IPS-15b (cell line): ENCODE measurements around the gene CDH13.

ENCODE experiments used
- H3K27me3 ChIP-seq: one replicate; pipeline ENCODE4 v1.6.1; 2013; ENCODE audit warnings: low read length; ENCODE audit not compliant: control insufficient read depth, insufficient read depth
- H3K36me3 ChIP-seq: one replicate; pipeline ENCODE4 v1.6.1; 2013; ENCODE audit warnings: low read length; ENCODE audit not compliant: control insufficient read depth, insufficient read depth
- H3K4me1 ChIP-seq: one replicate; pipeline ENCODE4 v1.6.1; 2013; ENCODE audit warnings: mild to moderate bottlenecking, low read length; ENCODE audit not compliant: control insufficient read depth, insufficient read depth
- H3K4me3 ChIP-seq: one replicate; pipeline ENCODE4 v1.5.1; 2013; ENCODE audit warnings: low read depth, low read length
- H3K9ac ChIP-seq: one replicate; pipeline ENCODE4 v1.6.1; 2013; ENCODE audit warnings: low read depth, mild to moderate bottlenecking, low read length
- H3K9me3 ChIP-seq: one replicate; pipeline ENCODE4 v1.6.1; 2013; ENCODE audit warnings: mild to moderate bottlenecking, low read length; ENCODE audit not compliant: control insufficient read depth, insufficient read depth

Gene CDH13

GRCh38 chr16:82732461-82732860 is 105.7 kb downstream of the CDH13 start:
- no peaks in the 10 kb centered on the region for H3K27me3 ChIP-seq
- no peaks in the 10 kb centered on the region for H3K36me3 ChIP-seq
- H3K9ac ChIP-seq = no peak overlapping the region
- H3K9me3 ChIP-seq = no peaks in the 10 kb centered on the region
- no peak overlapping the region for H3K4me3 ChIP-seq
- no peaks in the 10 kb centered on the region for H3K4me1 ChIP-seq

GRCh38 chr16:82735186-82735585 is 108.4 kb downstream of the CDH13 start:
- Histone ChIP-seq H3K9ac (no peak overlapping the region), H3K36me3 (no peaks in the 10 kb centered on the region), H3K4me3 (no peak overlapping the region), H3K9me3 (no peaks in the 10 kb centered on the region), H3K27me3 (no peaks in the 10 kb centered on the region), H3K4me1 (no peaks in the 10 kb centered on the region)

GRCh38 chr16:82735673-82736091 is 108.9 kb downstream of the CDH13 start:
- Histone ChIP-seq H3K4me3 (no peak overlapping the region), H3K9ac (no peak overlapping the region), H3K27me3 (no peaks in the 10 kb centered on the region), H3K36me3 (no peaks in the 10 kb centered on the region), H3K9me3 (no peaks in the 10 kb centered on the region), H3K4me1 (no peaks in the 10 kb centered on the region)

GRCh38 chr16:82736224-82736623 is 109.5 kb downstream of the CDH13 start:
- Histone ChIP-seq H3K4me3 (no peak overlapping the region), H3K36me3 (no peaks in the 10 kb centered on the region), H3K9ac (no peak overlapping the region), H3K4me1 (no peaks in the 10 kb centered on the region), H3K27me3 (no peaks in the 10 kb centered on the region), H3K9me3 (no peaks in the 10 kb centered on the region)

- H3K4me1 ChIP-seq = no peaks in the 10 kb centered on the region
Observed at GRCh38 chr16:82738699-82739098, 111.9 kb downstream of the CDH13 start.

GRCh38 chr16:82741073-82741615 is 114.4 kb downstream of the CDH13 start:
- no peaks in the 10 kb centered on the region for H3K9me3 ChIP-seq
- no peaks in the 10 kb centered on the region for H3K4me1 ChIP-seq
- no peaks in the 10 kb centered on the region for H3K27me3 ChIP-seq
- no peak overlapping the region for H3K9ac ChIP-seq
- no peak overlapping the region for H3K4me3 ChIP-seq
- H3K36me3 ChIP-seq = no peaks in the 10 kb centered on the region

More at GRCh38 chr16:82738699-82739098, 111.9 kb downstream of the CDH13 start:
- no peaks in the 10 kb centered on the region for H3K27me3 ChIP-seq
- H3K4me3 ChIP-seq = no peak overlapping the region
- no peak overlapping the region for H3K9ac ChIP-seq
- H3K36me3 ChIP-seq = no peaks in the 10 kb centered on the region
- H3K9me3 ChIP-seq = no peaks in the 10 kb centered on the region

GRCh38 chr16:82744958-82745357 is 118.2 kb downstream of the CDH13 start:
- Histone ChIP-seq H3K36me3 (no peaks in the 10 kb centered on the region), H3K9me3 (no peaks in the 10 kb centered on the region), H3K27me3 (no peaks in the 10 kb centered on the region)

GRCh38 chr16:82748026-82748425 is 121.3 kb downstream of the CDH13 start:
- Histone ChIP-seq H3K27me3 (no peaks in the 10 kb centered on the region), H3K9me3 (no peaks in the 10 kb centered on the region), H3K9ac (no peak overlapping the region), H3K4me3 (no peak overlapping the region), H3K4me1 (peaks cover 7% of the 10 kb centered on the region), H3K36me3 (no peaks in the 10 kb centered on the region)

More at GRCh38 chr16:82744958-82745357, 118.2 kb downstream of the CDH13 start:
- Histone ChIP-seq H3K4me3 (no peak overlapping the region), H3K4me1 (peaks cover 7% of the 10 kb centered on the region), H3K9ac (no peak overlapping the region)

- H3K27me3 ChIP-seq = no peaks in the 10 kb centered on the region
- no peak overlapping the region for H3K4me3 ChIP-seq
- no peaks in the 10 kb centered on the region for H3K36me3 ChIP-seq
- H3K9me3 ChIP-seq = no peaks in the 10 kb centered on the region
- peaks cover 7% of the 10 kb centered on the region for H3K4me1 ChIP-seq
- no peak overlapping the region for H3K9ac ChIP-seq
Observed at GRCh38 chr16:82750068-82750467, 123.3 kb downstream of the CDH13 start.

GRCh38 chr16:82751020-82751419 is 124.3 kb downstream of the CDH13 start:
- H3K27me3 ChIP-seq = no peaks in the 10 kb centered on the region
- H3K4me3 ChIP-seq = no peak overlapping the region
- H3K36me3 ChIP-seq = no peaks in the 10 kb centered on the region
- no peak overlapping the region for H3K9ac ChIP-seq
- no peaks in the 10 kb centered on the region for H3K9me3 ChIP-seq
- peaks cover 7% of the 10 kb centered on the region for H3K4me1 ChIP-seq

- Histone ChIP-seq H3K27me3 (no peaks in the 10 kb centered on the region), H3K36me3 (no peaks in the 10 kb centered on the region), H3K9me3 (no peaks in the 10 kb centered on the region), H3K9ac (no peak overlapping the region), H3K4me3 (no peak overlapping the region), H3K4me1 (peaks cover 5% of the 10 kb centered on the region)
Observed at GRCh38 chr16:82752172-82752571, 125.4 kb downstream of the CDH13 start.

GRCh38 chr16:82753821-82754220 is 127.1 kb downstream of the CDH13 start:
- H3K36me3 ChIP-seq = no peaks in the 10 kb centered on the region
- peaks cover 3% of the 10 kb centered on the region for H3K4me1 ChIP-seq
- H3K27me3 ChIP-seq = no peaks in the 10 kb centered on the region
- H3K9me3 ChIP-seq = no peaks in the 10 kb centered on the region
- H3K4me3 ChIP-seq = no peak overlapping the region
- H3K9ac ChIP-seq = no peak overlapping the region
